ENCODE measurements around the gene PDGFA.

The PDGFA gene

DNA sequence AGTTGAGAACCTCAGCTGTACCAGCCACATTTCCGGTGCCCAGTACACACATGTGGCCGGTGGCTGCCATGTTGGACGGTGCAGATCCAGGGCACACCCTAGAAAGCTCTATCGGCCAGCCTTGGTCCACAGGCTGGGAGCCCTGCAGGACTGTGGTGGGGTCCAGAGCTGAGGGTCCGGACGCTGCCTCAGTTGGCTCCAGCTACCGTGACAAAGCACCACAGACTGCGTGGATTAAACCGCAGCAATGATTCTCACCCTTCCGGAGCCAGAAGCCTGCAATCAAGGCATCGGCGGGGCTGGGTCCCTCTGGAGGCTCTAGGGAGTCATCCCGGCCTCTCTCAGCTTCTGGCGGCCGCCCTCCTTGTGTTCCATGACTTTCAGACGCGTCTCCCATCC lies 50.1 kb downstream of the PDGFA start:
- Mint-ChIP-seq H3K27ac (no peak overlapping the region), H3K36me3 (peaks cover 10% of the 10 kb centered on the region), H3K4me3 (no peak overlapping the region), H3K9me3 (peaks cover 16% of the 10 kb centered on the region), H3K4me1 (peaks cover 11% of the 10 kb centered on the region), H3K27me3 (peaks cover 3% of the 10 kb centered on the region)
- DNase-seq (ENCODE audit: low spot score in 2 of 2) (no peak), ATAC-seq (ENCODE audit: low read depth) (no peak)

DNA sequence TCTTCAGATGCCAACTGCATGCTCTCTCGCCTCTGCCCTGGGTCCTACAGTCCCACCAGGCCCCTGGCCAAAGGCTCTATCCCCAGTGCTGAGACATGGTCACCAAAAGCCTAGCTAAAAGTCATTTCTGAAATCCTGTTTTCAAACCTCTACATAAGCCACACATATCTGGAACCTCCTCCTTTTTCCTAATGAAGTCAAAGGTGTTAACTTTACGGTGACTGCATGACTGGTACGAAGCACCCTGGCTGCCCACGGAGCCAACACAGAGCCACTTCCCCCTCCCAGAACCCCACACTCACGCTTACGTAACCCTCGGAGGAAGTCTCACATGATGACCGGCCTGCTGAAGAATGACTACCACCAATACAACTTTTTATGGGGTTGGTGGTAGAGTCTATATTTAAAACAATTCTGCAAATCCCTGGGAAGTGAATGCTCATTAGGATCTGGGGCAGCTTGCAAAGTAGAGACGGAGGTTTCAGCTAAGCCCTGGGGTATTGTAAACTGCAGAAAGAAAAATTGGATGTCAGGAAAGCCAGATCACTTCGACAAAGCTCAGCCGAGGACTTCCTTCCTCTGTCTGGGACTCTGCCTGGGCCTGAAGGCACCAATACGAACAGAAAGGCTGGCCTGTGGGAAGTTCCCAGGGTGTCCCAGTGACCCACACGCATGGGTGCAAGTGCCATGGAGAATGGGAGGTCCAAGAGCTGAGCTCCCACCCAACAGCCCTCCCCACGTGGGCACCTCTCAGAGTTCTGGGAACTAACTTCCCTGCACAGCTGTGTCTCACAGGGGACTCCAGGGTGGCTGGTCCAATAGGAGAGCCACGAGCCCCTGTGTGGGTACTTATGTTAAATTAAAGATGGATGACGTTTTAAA lies 50.7 kb downstream of the PDGFA start:
- DNase-seq (ENCODE audit: low spot score in 2 of 2) (no peak), ATAC-seq (ENCODE audit: low read depth) (peak; percentile 32)
- H3K27me3 Mint-ChIP-seq, result peaks cover 1% of the 10 kb centered on the region
- no peak overlapping the region for H3K27ac Mint-ChIP-seq
- H3K36me3 Mint-ChIP-seq, result peaks cover 10% of the 10 kb centered on the region
- H3K4me3 Mint-ChIP-seq, result no peak overlapping the region
- peaks cover 11% of the 10 kb centered on the region for H3K4me1 Mint-ChIP-seq
- H3K9me3 Mint-ChIP-seq, result peaks cover 16% of the 10 kb centered on the region

DNA sequence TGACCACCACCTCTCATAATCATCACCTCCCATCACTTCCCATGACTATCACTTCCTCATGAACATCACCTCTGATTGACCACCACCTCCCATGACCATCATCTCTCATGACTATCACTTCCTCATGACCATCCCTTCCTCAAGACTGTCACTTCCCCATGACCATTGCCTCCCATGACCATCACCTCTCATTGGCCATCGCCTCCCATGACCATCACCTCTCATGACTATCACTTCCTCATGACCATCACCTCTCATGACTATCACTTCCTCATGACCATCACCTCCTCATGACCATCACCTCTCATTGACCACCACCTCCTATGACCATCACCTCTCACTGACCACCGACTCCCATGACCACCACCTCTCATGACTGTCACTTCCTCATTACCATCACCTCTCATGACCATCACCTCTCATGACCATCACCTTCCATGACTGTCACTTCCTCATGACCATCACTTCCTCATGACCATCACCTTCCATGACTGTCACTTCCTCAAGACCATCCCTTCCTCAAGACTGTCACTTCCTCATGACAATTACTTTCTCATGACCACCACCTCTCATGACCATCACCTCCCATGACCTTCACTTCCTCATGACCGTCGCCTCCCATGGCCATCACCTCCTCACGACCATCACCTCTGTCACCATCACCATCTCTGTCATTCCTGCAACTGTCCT lies 51.6 kb downstream of the PDGFA start:
- no peaks in the 10 kb centered on the region for H3K27me3 Mint-ChIP-seq
- H3K27ac Mint-ChIP-seq, result peak overlapping the region; percentile 79
- H3K4me3 Mint-ChIP-seq, result no peak overlapping the region
- peaks cover 16% of the 10 kb centered on the region for H3K9me3 Mint-ChIP-seq
- DNase-seq (ENCODE audit: low spot score in 2 of 2) (no peak), ATAC-seq (ENCODE audit: low read depth) (no peak)
- H3K36me3 Mint-ChIP-seq, result peaks cover 10% of the 10 kb centered on the region
- H3K4me1 Mint-ChIP-seq, result peaks cover 11% of the 10 kb centered on the region

DNA sequence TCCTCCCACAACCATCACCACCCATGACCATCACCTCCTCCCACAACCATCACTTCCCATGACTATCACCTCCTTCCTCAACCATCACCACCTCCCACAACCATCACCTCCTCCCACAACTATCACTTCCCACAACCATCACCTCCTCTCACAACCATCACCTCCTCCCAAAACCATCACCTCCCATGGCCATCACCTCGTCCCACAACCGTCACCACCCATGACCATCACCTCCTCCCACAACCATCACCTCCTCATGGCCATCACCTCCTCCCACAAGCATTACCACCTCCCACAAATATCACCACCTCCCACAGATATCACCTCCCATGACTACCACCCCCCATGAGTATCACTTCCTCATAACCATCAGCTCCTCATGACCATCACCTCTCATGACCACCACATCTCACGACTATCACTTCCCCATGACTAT lies 52.2 kb downstream of the PDGFA start:
- peak overlapping the region; percentile 79 for H3K27ac Mint-ChIP-seq
- H3K27me3 Mint-ChIP-seq, result no peaks in the 10 kb centered on the region
- H3K4me3 Mint-ChIP-seq, result no peak overlapping the region
- peaks cover 16% of the 10 kb centered on the region for H3K9me3 Mint-ChIP-seq
- no peak for DNase-seq (ENCODE audit: low spot score in 2 of 2)
- ATAC-seq (ENCODE audit: low read depth), result peak; percentile 59
- H3K4me1 Mint-ChIP-seq, result peaks cover 11% of the 10 kb centered on the region
- H3K36me3 Mint-ChIP-seq, result peaks cover 10% of the 10 kb centered on the region

DNA sequence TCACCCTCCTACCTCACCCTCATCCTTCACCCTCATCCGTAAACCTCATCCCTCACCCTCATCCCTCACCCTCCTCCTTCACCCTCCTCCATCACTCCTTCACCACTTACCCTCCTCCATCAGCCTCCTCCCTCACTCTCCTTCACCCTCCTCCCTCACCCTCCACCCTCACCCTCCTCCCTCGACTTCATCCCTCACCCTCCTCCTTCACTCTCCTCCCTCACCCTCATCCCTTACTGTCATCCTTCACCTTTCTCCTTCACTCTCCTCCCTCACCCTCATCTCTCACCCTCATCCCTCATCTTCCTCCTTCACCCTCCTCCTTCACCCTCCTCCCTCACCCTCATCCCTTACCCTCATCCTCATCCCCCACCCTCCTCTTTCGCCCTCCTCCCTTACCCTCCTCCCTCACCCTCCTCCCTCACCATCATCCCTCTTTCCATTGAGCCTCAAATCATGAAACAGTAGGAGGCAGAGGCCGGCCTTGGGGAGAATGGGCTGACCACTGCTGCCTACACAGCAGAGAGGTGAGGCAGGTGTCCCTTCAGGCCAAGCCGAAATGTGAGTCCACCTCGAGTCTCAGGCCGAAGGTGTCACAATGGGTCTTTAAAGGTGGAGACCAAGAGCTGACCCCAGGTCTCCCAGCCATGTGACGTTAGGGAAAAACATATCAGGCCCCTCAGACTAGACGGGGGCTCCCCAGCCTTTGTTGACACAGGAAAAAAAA lies 53.0 kb downstream of the PDGFA start:
- H3K27ac Mint-ChIP-seq, result no peak overlapping the region

DNA sequence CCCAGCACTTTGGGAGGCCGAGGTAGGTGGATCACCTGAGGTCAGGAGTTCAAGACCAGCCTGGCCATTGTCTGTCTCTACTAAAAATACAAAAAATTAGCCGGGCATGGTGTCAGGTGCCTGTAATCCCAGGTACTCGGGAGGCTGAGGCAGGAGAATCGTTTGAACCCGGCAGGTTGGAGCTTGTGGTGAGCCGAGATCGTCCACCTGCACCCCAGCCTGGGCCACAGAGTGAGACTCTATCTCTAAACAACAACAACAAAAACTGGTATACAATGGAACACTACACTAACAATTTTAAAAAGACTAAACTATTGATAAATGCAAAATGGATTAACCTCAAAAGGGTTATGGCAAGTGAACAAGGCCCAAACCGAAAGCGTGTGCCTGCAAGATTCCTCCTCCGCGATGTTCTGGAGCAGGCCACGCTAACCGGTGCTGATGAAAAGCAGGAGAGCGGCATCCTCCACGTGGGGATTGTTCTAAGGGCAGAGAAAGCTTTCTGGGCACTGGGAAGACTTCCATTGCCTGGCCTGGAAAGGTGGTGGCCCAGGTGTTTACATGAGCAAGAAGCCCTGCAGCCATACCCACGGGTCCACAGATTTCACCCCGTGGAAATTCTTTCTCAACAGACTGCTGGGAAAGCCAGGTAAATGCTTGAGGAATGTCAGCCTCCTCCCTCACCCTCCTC lies 53.8 kb downstream of the PDGFA start:
- H3K9me3 Mint-ChIP-seq, result peaks cover 16% of the 10 kb centered on the region
- ATAC-seq (ENCODE audit: low read depth) (no peak), DNase-seq (ENCODE audit: low spot score in 2 of 2) (no peak)
- H3K4me1 Mint-ChIP-seq, result peaks cover 11% of the 10 kb centered on the region
- H3K27me3 Mint-ChIP-seq, result no peaks in the 10 kb centered on the region
- peaks cover 10% of the 10 kb centered on the region for H3K36me3 Mint-ChIP-seq
- no peak overlapping the region for H3K4me3 Mint-ChIP-seq
- no peak overlapping the region for H3K27ac Mint-ChIP-seq

More for the DNA sequence above, 53.0 kb downstream of the PDGFA start:
- ATAC-seq (ENCODE audit: low read depth) (no peak), DNase-seq (ENCODE audit: low spot score in 2 of 2) (no peak)
- H3K4me1 Mint-ChIP-seq, result peaks cover 11% of the 10 kb centered on the region
- H3K4me3 Mint-ChIP-seq, result no peak overlapping the region
- peaks cover 16% of the 10 kb centered on the region for H3K9me3 Mint-ChIP-seq
- H3K36me3 Mint-ChIP-seq, result peaks cover 10% of the 10 kb centered on the region
- H3K27me3 Mint-ChIP-seq, result no peaks in the 10 kb centered on the region

DNA sequence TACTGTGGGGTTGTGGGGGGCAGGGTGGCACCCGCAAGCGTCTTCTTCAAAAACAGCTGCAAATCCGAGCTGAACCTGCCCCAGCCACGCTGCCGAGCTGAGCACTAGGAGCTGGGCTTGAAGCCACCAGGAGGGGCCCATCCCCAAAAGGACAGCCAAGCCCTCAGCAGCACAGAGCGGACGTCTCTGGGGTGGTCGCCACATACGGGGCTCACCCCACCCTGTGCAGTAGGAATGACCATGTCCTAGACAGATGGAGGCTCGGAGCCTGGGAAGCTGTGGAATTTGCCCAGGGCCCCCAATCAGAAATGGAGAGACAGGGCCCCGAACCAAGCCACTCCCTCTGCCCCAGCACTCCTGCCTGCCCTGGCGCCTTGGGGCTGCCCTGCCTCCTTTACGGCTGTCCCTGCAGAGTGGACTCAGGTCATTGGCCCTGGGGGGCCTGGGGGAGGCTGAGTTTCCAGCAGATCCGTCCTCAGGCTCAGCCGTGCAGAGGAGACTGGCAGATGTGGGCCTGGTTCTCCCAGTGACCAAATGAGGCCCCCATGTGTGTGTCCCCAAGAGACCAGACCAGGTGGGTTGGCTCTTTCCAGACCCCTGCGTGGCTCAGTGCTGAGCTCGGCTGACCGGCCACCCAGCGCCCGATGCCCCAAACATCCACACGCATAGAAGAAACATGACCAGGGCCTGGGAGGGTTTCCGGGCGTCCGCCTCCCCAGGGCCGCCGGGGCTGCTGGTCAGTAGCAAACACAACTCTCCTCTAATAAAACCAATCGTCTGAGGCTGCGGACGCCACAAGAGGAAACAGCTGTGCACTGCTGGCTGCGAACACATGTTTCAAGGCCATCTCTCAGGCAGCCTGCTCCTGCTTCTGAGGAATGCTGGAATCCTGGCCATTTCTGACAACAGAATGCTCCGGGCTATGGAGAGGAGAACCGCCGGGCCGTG lies 54.9 kb downstream of the PDGFA start:
- peaks cover 10% of the 10 kb centered on the region for H3K36me3 Mint-ChIP-seq
- peaks cover 16% of the 10 kb centered on the region for H3K9me3 Mint-ChIP-seq
- H3K27ac Mint-ChIP-seq, result no peak overlapping the region
- ATAC-seq (ENCODE audit: low read depth) (no peak), DNase-seq (ENCODE audit: low spot score in 2 of 2) (no peak)
- H3K4me1 Mint-ChIP-seq, result peaks cover 11% of the 10 kb centered on the region
- H3K4me3 Mint-ChIP-seq, result no peak overlapping the region
- no peaks in the 10 kb centered on the region for H3K27me3 Mint-ChIP-seq

DNA sequence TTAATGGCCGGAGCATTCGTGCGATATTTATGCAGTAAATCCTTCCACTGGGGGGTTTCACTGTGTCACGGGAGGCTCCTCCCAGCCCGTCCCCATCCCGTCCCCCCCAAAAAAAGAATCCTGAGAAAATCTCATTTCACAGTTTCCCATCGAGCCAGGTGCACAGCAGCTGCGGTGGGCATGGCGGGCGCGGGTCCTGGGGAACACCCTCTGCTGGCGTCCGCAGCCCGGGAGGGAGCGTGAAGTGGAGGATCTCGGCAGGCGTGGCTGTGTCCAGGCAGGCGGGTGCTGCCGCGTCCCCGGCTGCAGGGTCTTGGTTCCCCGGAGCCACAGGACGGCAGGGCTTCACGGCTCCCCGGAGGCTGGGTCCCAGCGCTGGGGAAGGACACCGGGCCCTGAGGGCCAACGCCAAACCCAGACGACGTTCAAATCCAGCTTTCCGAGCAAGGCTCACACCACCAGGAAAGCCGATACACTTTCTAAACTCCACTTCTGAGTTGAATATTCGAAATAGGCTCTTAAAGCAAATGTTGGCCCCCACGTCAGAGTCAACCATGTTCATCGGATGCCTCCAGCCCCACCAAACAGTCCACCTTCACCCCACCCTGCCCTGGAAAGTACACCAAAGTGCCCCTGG lies 55.7 kb downstream of the PDGFA start:
- ATAC-seq (ENCODE audit: low read depth), result no peak
- H3K36me3 Mint-ChIP-seq, result peaks cover 10% of the 10 kb centered on the region

DNA sequence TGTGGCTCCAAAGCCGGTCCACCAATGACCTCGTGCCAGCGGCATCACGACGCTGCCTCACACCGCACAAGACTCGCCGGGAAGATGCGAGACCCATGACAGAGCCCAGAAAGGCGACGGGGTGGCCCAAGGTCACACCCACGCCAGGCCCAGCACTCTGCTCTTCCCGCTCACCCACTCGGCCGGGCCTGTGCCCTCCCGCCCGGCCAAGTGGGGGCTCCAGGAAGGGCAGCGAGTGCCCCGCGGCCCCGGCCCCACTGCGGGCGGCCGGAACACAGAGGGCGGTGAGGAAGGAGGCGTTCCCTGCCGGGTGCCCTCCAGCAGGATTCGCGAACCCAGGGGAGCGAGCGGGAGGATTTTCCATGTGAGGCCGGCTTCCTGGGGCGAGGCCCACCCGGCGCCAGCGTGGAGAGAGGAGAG lies 56.3 kb downstream of the PDGFA start:
- peaks cover 15% of the 10 kb centered on the region for H3K9me3 Mint-ChIP-seq
- H3K27me3 Mint-ChIP-seq, result no peaks in the 10 kb centered on the region

More for the DNA sequence above, 55.7 kb downstream of the PDGFA start:
- Mint-ChIP-seq H3K4me3 (no peak overlapping the region), H3K9me3 (peaks cover 16% of the 10 kb centered on the region), H3K27ac (no peak overlapping the region), H3K4me1 (peaks cover 11% of the 10 kb centered on the region), H3K27me3 (no peaks in the 10 kb centered on the region)
- no peak for DNase-seq (ENCODE audit: low spot score in 2 of 2)

DNA sequence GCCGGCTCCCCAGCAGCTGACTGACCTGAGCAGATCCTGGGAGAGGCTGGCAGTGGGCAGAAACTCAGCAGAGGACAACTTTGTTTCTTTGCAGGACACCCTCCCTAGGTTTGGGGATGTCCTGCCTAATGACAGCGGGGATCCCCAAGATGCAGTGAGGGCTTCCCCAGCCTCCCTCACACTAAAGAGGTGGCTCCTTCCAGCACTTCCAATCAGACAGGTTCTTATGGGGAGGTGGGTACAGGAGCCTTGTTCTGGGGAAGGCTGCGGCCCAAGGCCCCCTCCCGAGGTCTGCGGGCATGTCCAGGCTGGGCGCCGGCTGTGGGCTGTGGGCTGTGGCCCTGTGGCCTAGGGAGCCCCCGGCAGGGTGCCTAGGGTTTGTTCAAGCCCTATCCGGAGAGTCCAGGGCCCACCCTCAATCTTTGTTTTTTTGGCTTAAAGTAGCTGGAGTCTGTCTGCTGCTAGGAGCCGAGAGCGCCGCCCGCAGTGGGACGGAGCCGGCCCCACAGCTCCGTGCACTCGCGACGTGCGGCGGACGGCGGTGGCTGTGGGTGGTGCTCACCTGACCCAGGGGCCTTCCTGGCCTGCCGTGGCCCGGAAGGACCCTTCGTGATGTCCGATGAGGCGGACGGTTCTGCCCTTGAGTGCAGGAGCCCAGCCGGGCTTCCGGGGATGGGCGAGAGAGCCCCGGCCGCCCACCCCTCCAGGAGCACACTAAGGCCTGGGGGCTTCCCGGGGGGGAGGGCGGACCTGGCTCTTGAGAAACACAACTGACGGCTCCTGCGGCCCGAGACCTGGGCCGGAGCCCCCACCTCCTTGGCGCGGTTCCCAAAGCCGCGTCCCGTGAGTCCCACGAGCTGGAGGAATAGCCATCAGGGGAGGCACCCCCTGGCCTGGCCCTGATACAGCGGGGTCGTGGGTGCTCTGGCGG lies 57.2 kb downstream of the PDGFA start:
- Mint-ChIP-seq H3K36me3 (peaks cover under 1% of the 10 kb centered on the region), H3K27me3 (no peaks in the 10 kb centered on the region), H3K27ac (no peak overlapping the region), H3K9me3 (peaks cover 6% of the 10 kb centered on the region), H3K4me1 (peaks cover 1% of the 10 kb centered on the region), H3K4me3 (no peak overlapping the region)
- ATAC-seq (ENCODE audit: low read depth) (no peak), DNase-seq (ENCODE audit: low spot score in 2 of 2) (no peak)

More for the DNA sequence above, 56.3 kb downstream of the PDGFA start:
- ATAC-seq (ENCODE audit: low read depth), result no peak
- no peak for DNase-seq (ENCODE audit: low spot score in 2 of 2)
- H3K36me3 Mint-ChIP-seq, result peaks cover 10% of the 10 kb centered on the region
- H3K4me3 Mint-ChIP-seq, result no peak overlapping the region
- no peak overlapping the region for H3K27ac Mint-ChIP-seq
- peaks cover 11% of the 10 kb centered on the region for H3K4me1 Mint-ChIP-seq

DNA sequence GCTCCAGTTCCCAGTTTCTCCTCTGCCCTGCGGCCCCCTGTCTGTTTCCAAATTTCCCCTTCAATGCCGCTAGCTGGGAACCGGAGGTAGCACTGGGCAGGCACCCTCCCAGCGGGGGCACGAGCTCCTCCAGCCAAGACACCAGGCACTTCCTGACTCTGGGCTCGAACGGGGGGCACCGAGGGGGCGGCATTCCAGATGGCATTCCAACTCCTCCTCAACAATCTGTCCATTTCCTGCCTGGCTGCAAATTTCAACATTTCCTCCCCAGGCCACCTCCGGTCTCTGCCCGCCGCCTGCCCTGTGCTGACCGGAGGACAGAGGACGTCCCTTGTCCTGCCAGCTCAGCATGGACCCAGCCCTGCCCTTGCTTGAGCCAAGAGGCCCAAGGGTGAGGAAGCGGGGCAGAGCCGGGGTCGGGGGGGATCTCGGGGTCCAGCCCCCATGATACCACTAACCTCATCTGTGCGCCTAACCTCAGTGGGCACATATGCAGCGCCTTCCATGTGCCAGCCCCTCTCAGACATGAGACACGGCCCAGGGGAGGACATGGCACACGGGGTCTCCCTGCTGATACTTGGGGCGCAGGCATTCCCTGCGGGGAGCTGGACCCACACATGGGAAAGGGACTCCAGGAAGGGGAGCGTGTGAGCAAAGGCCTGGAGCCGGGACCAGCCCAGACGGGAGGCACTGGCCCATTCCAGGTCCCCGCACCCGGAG lies 58.0 kb downstream of the PDGFA start:
- Mint-ChIP-seq H3K27me3 (no peaks in the 10 kb centered on the region), H3K9me3 (peaks cover 2% of the 10 kb centered on the region), H3K4me1 (no peaks in the 10 kb centered on the region), H3K27ac (no peak overlapping the region), H3K36me3 (no peaks in the 10 kb centered on the region), H3K4me3 (no peak overlapping the region)
- ATAC-seq (ENCODE audit: low read depth), result no peak
- no peak for DNase-seq (ENCODE audit: low spot score in 2 of 2)
